GM19043 (cell line): ENCODE measurements around the gene SRRT.
"Not testable (repeated sequence)": the region's sequence is repeated elsewhere in the genome, so short reads cannot be mapped to it uniquely, and the experiment has no call there.

Source experiments
- ATAC-seq: cut with Tn5 transposase; IDR thresholded peaks from one replicate; pipeline ENCODE4 v1.9.1; 2021; ENCODE audit warnings: low read depth; ENCODE audit not compliant: unreplicated experiment

The SRRT gene

GRCh38 chr7:100893910-100894721, 19.2 kb downstream of the SRRT start:
- no peak for ATAC-seq

- ATAC-seq: no peak
Observed at GRCh38 chr7:100894860-100895700, 20.2 kb downstream of the SRRT start.

GRCh38 chr7:100895701-100895955, 20.7 kb downstream of the SRRT start, which contains the start of gene ACHE:
TSS of gene ACHE (minus strand) at chr7:100895888. CDS start at chr7:100894232, 1,656 bp downstream.
- ATAC-seq: no peak

- ATAC-seq: no peak
Observed at GRCh38 chr7:100895956-100896731, 21.2 kb downstream of the SRRT start.

GRCh38 chr7:100896732-100897608, 22.1 kb downstream of the SRRT start:
- no peak for ATAC-seq

GRCh38 chr7:100897772-100898454, 23.0 kb downstream of the SRRT start:
- no peak for ATAC-seq

GRCh38 chr7:100899432-100899831, 24.5 kb downstream of the SRRT start:
- no peak for ATAC-seq

- no peak for ATAC-seq
Observed at GRCh38 chr7:100900978-100901377, 26.1 kb downstream of the SRRT start.

- no peak for ATAC-seq
Observed at GRCh38 chr7:100901921-100902332, 27.0 kb downstream of the SRRT start.

- ATAC-seq: no peak
Observed at GRCh38 chr7:100902638-100903037, 27.7 kb downstream of the SRRT start.

GRCh38 chr7:100908512-100908911, 33.6 kb downstream of the SRRT start:
- no peak for ATAC-seq

- ATAC-seq: not testable (repeated sequence)
Observed at GRCh38 chr7:100910443-100910842, 35.5 kb downstream of the SRRT start.

- ATAC-seq: no peak
Observed at GRCh38 chr7:100911484-100911883, 36.6 kb downstream of the SRRT start.

- ATAC-seq: no peak
Observed at GRCh38 chr7:100914208-100914878, 39.4 kb downstream of the SRRT start.

GRCh38 chr7:100914879-100915447, 40.1 kb downstream of the SRRT start:
- no peak for ATAC-seq

GRCh38 chr7:100919335-100919734, 44.4 kb downstream of the SRRT start:
- ATAC-seq: not testable (repeated sequence)

GRCh38 chr7:100919779-100920437, 45.0 kb downstream of the SRRT start:
- ATAC-seq: not testable (repeated sequence)

GRCh38 chr7:100921039-100921438, 46.1 kb downstream of the SRRT start:
- ATAC-seq: no peak
